NCI-H82 treated with DMSO at 0.1 percent for 48 hours (cell line): ENCODE measurements around the gene IL1RN.

Source experiments
- DNase-seq: peaks from one replicate; lab custom pipeline; 2025; ENCODE audit not compliant: unreplicated experiment; lab: John Stamatoyannopoulos, UW

IL1RN gene

DNA sequence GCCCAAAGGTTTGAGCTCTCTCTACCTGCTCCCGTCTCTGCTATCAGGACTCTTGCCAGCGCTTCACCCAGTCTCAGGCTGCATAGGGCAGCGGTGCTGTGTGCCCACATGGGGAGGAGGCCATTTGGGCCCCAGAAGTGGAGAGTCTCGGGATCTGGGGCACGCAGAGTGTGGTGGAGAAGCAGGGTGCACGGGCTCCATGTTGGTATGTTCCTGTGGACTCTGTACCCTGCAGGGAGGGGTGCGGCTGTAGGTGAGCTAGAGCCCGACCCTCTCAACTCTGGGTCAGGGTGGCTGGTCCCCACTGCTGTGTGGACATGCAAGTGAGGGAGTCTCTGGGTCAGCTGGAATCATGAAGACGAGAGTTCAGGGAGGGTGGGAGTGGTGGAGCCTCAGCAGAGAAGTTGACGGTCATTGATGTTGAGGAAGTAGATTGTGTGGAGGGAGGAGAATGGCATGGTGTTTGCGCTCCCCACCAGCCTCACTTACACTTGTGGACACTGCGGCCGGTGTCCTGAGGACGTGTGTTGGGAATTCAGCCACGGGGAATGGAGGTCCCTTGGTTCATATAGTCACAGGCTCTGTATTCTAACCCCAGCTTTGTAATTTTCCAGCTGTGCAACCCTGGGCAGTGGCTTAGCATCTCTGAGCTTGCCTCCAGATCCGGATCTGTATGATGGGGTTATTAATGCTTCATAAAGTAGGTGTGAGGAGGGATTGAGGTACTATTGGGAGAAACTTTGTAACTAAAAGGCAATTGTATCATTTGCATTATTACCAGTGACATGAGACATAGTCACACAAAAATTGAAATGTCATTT, 45.5 kb downstream of the IL1RN start:
- no peak for DNase-seq

DNA sequence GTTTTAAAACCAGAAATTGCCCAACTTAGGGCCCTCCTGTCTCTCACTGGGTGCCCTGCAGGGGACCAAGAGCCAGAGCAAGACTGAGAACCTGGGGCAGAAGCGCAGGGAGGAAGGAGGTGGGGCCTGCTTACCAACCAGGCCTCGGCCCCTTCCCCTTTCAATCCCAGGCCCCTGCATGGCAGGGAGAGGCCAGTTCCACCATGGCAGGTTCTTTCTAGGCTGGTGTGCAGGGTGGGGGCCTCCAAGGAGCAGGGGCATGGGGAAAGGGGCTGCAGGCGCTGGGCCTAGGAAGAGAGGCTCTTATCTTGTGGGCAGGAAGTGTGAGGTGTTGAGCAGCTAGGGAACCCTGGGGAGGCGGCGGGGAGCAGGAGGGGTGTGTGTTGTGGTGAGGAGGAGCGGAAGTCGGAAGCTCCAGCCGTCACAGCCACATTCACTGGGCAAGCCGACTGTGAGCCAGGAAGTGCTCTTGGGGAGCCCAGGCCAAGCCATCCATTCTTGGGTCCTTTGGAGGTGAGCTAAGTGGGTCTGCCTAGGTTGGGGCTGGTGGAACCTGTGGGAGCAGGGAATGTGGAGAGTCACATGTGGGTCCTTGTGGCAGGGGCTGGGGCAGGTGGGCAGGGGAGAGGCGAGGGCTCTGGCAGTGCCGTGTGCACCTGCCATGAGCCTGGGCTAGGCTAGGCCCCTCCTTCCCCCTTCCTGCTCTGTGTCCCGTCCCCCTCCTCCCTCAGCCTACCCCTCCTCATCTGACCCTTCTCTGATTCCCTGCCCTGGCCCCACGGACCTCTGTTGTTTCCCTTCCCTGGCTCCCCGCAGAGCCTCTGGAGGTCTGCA, 46.4 kb downstream of the IL1RN start, which contains the start of gene PSD4:
Gene PSD4, plus strand, starts transcription at position 430 of the 834 bp plus-strand sequence. CDS start 8,486 bp downstream, outside the sequence.
- no peak for DNase-seq

DNA sequence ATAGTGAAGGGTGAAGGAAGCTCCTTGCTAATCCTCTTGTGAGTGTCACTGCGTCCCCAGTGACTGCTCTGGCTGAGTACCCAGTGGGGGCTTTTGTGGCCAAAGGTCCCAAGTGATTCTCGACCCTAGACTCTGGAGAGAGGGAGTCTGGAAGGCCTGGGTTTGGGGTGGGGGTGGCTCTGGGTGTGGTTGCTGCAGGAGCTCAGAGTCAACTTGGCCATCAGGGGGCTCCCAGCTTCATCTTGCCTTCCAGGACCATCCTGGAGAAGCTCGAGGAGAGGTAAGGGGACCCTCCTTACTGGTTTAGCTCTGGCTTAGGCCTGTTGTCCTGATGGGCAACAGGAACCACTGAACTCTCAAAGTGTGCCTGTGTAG, 47.0 kb downstream of the IL1RN start:
- no peak for DNase-seq

DNA sequence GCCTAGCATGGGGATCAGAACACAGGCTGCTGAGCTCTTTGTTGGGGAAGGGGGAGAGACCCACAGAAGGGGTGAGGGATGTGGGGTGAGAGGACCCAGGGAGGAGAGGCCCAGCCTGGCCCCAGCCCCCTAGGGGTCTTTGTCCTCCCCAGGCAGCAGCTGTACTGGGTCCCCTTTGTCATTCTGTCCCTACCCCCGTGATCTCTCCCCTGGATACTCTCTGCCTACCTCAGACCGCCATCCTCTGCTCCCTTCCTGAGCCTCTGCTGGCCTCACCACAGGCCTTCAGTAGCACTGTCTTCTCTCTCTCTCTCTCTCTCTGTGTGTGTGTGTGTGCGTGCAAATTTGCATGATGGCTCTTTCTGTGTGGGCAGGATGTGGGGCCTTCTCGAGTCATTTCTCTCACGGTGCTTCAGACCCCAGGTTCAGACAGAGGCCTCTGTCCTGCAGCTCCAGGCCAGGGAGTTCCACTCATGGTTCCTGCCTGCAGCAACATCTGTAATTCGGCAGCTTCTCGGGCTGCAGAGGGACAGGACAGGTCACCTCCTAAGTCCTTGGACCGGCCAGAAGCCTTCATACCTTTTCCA, 47.7 kb downstream of the IL1RN start:
- DNase-seq, result no peak

DNA sequence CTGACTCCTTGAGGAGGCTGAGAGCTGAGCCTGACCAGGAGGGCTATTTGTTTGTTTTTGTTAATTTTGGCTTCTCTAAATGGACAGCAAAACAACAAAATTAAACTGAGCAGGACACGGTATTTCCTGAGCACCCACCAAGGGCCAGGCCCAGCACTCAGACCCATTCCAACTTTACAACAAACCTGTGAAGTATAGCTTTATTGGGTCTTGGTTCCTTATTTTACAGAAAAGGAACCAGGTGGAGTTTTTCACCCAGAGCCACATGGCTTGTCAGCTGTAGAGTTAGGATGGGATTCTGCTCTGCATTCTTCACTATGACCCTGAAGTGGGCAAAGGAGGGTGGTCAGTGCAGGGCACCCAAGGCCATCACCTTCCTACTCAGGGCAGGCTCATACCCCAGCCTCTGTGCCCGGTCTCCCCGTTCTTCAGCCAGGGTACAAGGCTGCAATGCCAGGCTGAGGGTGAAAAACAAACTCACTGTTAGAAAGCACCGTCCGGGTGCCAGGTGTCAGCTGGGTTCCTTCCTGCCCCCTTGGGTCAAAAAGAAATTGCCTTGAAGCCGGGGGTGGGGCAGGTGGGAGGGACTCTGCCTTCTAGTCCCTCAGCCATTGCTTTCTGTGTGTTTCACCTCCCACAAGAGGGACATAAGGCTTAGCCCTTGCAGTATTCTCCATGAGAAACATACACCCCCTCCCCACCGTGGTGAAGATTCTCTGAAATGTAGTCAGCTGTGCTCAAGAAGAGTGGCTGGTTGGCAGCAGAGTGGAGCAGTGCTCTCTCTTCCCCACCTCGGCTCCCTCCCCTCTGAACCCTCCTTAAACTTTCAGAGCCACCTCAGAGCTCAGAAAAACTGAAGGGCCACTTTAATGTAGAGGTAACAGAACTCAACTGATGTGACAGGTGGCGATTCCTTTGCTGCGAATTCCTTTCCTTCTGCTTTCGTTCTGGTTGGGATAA, 48.6 kb downstream of the IL1RN start:
- DNase-seq, result no peak

DNA sequence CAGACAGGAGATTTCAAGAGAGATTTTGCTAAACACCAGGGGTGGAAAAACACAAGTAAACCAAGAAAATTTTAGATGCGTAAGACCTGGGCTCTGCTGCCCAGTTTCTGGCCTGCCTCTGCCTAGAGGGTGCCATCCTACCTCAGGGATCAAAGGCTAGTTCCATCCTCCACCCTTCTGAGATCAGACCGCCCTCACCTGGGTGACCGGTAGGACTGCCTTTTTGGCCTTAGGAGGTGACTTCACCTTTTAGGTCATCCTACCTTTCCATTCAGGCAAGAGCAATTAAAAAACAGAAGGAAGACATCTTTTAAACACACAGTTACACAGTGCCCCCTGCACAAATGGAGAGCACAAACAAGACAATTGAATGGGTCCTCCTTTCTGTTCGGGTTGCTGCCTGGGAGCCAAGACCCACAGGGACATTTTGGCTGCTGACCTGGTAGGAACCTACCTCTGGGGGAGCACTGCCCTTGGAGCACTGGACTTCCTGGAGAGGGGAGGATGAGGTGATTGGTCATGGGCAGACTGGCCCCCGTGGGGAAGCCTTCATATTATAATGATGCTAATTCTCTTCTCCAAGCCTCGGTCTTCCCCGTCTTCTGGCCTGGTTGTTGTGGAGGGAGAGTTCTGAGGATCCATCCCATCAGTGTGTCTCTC, 49.4 kb downstream of the IL1RN start:
- no peak for DNase-seq

DNA sequence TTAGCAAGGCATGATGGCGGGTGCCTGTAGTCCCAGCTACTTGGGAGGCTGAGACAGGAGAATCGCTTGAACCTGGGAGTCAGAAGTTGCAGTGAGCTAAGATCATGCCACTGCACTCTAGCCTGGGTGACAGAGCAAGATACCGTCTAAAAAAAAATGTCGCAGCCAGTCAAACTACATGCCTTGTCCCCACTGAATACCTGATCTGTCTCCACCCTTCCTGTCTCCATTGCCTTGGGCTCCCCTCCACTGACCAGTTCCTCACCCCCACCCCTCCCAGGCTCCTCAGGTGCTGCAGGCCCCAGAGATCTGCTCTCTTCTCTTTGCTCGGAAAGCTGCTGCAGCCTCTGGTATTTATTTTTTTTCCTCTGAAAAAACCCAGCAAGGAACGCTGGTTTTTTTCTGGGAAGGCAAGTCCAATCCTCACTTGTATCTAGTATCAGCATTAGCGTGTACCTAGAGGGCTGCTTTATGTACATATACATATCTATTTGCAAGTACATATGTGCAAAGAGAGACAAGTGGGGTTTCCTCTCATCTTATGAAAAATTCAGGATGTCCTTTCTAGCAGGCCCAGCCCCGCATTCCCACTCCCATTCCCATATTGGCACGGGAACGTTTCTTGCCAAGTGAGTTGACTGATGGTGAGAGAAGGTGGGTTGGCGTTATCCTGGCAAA, 50.8 kb downstream of the IL1RN start:
- no peak for DNase-seq

DNA sequence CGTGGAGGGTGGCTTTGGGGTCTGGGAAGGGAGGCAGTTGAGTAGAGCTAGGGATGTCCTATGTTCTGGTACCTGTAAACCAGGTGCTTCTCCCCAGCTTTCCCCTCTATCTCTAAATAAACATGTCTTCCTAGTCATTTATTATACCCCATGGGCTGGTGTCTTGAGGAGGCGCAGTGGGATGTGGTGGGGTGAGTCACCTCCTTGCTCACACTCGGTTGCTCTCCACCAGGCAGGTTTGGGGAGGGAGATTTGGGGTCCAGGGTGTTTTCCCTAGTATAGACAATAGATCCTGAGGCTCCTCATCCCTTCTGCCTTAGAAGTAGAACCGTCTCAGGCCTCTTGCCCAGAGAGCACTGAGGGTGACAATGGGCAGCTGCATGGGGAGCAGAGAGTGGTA, 51.5 kb downstream of the IL1RN start:
- no peak for DNase-seq

DNA sequence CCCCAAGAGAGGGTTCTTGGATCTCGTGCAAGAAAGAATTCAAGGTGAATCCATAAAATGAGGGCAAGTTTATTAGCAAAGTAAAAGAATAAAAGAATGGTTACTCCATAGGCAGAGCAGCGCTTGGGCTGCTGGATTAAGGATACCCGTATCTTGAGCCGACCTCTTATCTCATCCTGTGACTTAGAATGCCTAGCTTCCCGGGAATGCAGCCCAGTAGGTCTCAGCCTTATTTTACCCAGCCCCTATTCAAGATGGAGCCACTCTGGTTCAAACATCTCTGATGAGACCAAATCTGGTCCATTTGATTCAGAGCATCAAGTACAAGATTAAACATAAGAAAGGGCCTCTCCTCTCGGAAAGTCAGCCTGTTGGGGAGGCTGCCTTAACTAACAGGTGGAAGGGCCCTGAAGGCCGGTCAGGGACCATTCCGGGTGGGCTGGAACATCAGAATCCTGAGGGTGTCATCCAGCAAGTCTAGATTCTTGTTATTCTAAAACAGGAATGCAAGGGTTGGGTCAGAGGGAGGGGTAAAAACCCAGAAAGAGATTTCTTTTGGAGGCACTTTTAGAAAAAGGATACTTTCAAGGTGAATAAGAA, 52.1 kb downstream of the IL1RN start:
- no peak for DNase-seq

DNA sequence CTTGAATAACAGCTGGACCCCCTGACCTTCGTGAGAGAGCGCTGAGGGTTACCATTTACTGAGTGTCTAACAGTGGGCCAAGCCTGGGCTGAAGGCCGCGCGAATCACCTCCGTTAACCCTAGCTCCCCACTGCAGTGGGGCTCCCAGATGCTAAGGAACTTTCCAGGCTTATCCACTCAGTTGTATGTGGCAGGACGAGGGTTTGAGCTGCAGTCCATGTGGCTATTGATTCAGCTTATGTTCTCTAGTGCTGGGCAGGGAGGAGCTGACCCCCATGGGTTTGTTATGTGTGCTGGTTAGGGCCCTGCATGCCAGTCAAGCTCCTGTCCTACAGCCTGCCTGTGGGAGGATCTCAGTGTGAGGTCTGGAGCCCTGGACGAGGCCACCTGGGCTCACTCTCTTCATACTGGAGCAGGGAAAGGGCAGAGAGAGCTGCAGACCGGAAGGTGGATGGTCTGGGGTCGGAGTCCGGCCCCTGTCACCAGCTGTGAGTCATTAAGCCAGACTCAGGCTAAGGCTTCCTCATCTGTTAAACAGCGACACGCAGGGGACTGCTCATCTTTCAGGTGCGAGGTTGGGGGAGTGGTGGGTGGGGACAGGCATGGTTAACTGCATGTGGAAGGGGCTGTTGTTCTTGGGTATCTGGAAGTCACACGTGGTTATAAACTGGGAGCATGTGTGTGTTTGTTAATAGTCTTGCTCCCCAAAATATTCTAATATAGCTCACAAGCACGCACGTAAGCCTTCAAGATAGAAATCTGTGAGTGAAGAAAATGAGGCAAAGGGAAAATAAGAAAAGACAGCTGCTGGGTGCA, 52.9 kb downstream of the IL1RN start:
- DNase-seq, result no peak

DNA sequence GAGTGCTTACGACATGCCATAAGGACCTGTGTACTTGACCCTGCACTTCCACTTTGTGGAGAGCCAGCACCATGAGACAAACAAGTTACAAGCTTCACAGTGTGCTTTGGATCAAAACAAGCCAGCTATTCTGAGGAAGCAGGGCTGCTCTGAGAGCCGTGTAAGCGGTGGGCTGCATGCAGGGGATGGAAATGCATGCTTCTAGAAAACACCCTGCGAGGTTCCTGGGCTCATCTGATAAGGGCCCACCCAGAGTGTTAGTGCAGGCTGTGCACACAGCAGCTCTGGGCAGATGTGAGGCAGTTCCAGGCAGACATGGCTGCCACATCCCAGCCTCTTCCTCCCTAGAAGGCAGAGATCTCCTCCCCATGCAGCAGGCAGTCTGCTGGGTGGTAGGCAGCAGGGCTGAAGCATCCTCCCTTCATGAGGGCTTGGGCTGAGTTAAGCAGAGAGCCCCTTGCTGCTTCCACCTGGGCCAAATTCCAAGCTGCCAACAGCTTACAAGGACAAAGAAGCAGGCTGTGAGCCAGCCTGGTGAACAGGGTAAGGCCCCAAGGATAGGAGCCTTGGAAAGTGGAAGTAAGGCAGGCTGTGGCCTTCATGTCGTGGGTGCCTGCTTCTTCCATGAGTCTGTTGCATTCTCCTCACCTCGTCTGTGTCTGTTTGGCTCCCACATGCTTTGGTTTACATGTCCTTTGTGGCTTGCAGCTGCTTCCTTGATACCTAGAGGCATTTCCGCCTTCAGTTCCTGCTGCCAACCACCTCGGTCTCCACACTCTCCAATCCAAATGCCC, 54.1 kb downstream of the IL1RN start:
- DNase-seq, result no peak

DNA sequence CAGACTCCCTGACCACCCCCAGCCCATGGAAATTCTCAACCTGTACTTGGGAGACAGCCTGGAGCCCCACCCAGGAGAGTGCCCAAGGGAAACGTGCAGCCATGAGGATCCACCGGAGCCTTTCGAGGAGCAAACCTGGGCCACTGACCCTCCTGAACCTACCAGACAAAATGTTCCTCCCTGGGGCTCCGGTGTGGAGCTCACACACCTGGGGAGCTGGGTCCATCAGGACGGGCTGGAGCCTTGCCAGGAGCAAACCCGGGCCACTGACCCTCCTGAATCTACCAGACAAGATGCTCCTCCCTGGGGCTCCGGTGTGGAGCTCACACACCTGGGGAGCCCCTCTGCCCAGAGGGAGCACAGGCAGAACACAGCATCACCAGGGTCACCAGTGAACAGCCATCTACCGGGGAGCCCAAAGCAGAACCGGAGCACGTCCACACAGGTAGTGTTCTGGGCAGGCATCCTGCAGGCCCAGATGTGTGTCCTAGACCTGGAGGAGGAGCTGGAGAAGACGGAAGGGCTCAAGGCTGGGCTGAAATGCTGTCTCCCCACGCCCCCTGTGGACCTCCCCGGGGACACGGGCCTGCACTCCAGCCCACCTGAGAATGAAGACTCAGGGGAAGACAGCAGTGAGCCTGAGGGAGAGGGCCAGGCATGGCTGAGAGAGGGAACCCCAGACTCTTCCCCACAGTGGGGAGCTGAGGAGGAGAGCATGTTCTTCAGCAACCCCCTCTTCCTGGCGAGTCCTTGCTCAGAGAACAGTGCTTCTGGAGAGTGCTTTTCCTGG, 55.3 kb downstream of the IL1RN start:
- DNase-seq, result no peak

DNA sequence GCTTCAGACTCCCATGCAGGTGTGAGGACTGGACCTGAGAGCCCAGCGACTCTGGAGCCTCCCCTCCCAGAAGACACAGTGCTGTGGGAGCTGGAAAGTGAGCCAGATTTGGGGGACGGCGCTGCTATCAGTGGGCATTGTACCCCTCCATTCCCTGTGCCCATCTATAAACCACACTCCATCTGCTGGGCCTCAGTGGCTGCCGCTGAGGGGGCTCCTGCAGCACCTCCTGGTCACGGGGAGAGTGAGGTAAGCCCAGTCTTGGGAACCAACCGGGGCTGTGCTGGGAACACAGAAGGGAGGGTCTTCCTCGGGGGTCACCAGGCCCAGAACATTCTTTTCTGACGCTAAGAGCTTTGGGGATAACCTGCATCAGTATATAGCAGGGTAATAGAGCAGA, 55.9 kb downstream of the IL1RN start:
- DNase-seq, result no peak
